NOMO-1 treated with DMSO at 0.1 percent for 48 hours (cell line): Measurements from ENCODE around the gene KLHL1.

ENCODE experiments used
- DNase-seq: peaks from one replicate; lab custom pipeline; 2025; ENCODE audit not compliant: unreplicated experiment; lab: John Stamatoyannopoulos, UW

The KLHL1 gene

GRCh38 chr13:69706807-69707206 lies 401.4 kb downstream of the KLHL1 start:
- DNase-seq = no peak

- no peak for DNase-seq
Observed at GRCh38 chr13:69704311-69704710, 403.9 kb downstream of the KLHL1 start.

GRCh38 chr13:69690999-69691398 lies 417.3 kb downstream of the KLHL1 start:
- DNase-seq = no peak

- DNase-seq = no peak
Observed at GRCh38 chr13:69683921-69684686, 424.1 kb downstream of the KLHL1 start.

- no peak for DNase-seq
Observed at GRCh38 chr13:69681722-69682121, 426.5 kb downstream of the KLHL1 start.

- DNase-seq = no peak
Observed at GRCh38 chr13:69677343-69677742, 430.9 kb downstream of the KLHL1 start.

GRCh38 chr13:69676286-69676685 lies 432.0 kb downstream of the KLHL1 start:
- DNase-seq = no peak

- DNase-seq = no peak
Observed at GRCh38 chr13:69660155-69660554, 448.1 kb downstream of the KLHL1 start.

GRCh38 chr13:69657676-69658075 lies 450.6 kb downstream of the KLHL1 start:
- DNase-seq = no peak

GRCh38 chr13:69654392-69654791 lies 453.9 kb downstream of the KLHL1 start:
- no peak for DNase-seq
